PC-3 (cell line): ENCODE data around the gene BASP1.

Experiments used
- CTCF ChIP-seq: fragments of 300-600 bp; sonication (generic); conservative IDR thresholded peaks from 2 replicates; pipeline ENCODE4 v1.5.1; 2017; ENCODE audit warnings: antibody characterized with exemption, low read depth, mild to moderate bottlenecking, low read length
- EZH2 ChIP-seq: fragments of 300-600 bp; sonication (generic); IDR thresholded peaks from one replicate; pipeline ENCODE4 v1.6.1; 2017; ENCODE audit warnings: antibody characterized with exemption, mild to moderate bottlenecking, low read length; ENCODE audit not compliant: unreplicated experiment
- EZH2phosphoT487 ChIP-seq: fragments of 300-600 bp; sonication (generic); IDR thresholded peaks from 2 replicates; pipeline ENCODE4 v1.6.1; 2018; ENCODE audit warnings: mild to moderate bottlenecking, antibody characterized with exemption, low read length, borderline replicate concordance

- no peak for TF ChIP-seq CTCF
- TF ChIP-seq EZH2phosphoT487 = no peak
- no peak for TF ChIP-seq EZH2
These were observed 75.1 kb downstream of the BASP1 start for GRCh38 chr5:17292434-17293015.
